GM21423 (cell line): ENCODE results near the gene ZNF891.

Experiments used
- ATAC-seq: cut with Tn5 transposase; IDR thresholded peaks from one replicate; pipeline ENCODE4 v1.9.1; 2021; ENCODE audit warnings: mild to moderate bottlenecking, moderate library complexity; ENCODE audit not compliant: unreplicated experiment

Gene ZNF891

DNA sequence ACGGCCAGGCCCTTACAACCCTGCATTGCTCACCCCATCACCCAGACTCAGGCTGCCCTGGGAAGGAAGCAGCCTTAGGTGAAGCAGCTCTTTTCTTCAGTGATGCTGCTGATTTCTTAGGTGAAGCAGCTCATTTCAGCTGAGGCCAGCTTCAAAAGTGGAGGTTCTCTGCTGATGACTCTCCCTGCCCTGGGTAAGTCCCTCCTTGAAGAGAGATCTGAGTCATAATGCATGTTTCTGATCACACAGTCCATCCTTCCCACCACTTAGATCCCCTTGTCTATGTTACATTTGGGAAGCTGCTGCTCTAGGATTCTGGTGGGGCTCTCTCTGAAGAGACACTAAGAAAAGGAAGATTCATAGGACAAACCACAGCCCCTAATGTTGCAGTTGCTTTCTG lies 66.5 kb downstream of the ZNF891 start:
- no peak for ATAC-seq

DNA sequence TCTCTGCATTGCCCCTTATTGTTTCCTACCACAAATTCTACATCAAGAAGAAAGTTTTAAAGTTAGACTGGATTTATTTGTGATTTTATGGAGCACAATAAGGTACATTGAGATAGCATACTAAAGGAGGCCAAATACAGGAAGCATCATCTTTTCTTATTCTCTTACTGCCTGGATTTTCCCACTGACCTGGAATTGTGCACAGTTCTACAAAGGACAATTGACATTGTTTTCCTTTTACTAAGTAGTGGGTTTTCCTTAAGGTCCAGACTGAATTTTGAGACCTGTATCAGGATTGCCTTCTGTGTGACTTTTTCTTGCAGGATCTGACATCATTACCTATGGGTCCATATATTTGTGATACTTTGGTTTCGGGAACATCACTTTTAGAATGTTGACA lies 68.1 kb downstream of the ZNF891 start:
- no peak for ATAC-seq

DNA sequence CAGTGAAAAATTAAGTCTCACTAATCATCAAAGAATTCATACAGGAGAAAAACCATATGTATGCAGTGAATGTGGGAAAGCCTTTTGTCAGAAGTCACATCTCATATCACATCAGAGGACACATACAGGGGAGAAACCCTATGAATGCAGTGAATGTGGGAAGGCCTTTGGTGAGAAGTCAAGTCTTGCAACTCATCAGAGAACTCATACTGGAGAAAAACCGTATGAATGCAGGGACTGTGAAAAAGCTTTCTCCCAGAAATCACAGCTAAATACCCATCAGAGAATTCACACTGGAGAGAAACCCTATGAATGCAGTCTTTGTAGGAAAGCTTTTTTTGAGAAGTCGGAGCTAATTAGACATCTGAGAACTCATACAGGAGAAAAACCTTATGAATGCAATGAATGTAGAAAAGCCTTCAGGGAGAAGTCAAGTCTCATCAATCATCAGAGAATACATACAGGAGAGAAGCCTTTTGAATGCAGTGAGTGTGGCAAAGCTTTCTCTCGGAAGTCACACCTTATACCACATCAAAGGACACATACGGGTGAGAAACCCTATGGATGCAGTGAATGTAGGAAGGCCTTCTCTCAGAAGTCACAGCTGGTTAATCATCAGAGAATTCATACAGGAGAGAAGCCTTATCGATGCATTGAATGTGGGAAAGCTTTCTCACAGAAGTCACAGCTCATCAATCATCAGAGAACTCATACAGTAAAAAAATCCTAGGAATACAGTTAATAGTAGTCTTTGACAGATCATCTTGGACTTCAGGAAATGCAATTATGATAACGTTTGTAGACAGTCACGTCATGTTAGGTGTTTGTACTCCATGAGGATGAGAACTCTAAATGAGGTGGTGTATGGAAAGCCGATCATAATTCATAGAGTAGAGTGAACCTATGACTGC lies 71.6 kb downstream of the ZNF891 start:
- ATAC-seq = no peak

DNA sequence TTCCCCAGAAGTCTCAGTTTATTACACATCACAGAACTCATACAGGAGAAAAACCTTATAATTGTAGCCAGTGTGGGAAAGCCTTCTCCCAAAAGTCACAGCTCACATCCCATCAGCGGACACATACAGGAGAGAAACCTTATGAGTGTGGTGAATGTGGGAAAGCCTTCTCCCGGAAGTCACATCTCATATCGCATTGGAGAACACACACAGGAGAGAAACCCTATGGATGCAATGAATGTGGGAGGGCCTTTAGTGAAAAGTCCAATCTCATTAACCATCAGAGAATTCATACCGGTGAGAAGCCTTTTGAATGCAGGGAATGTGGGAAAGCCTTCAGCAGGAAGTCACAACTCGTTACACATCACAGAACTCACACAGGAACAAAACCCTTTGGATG lies 72.6 kb downstream of the ZNF891 start:
- no peak for ATAC-seq
